ENCODE measurements around the gene IGFBP7.
"Not testable (repeated sequence)": the region's sequence is repeated elsewhere in the genome, so short reads cannot be mapped to it uniquely, and the experiment has no call there.

The IGFBP7 gene

GRCh38 chr4:57048590-57049304 lies 61.4 kb downstream of the IGFBP7 start:
- TF ChIP-seq YY1 (IDR thresholded peaks at IDR 0.05; ENCODE audit: insufficient read depth, insufficient read length) (no peak), ZNF274 (IDR thresholded peaks at IDR 0.05; ENCODE audit: low read depth, low read length) (no peak), SUZ12 (IDR thresholded peaks at IDR 0.05; ENCODE audit: extremely low read depth, insufficient read depth, insufficient read length) (no peak)
- no peaks in the 10 kb centered on the region for H3K36me3 ChIP-seq (ENCODE audit: insufficient read depth, insufficient read length, low read length)
- no peak overlapping the region for H3K9ac ChIP-seq (ENCODE audit: insufficient read length, low read depth)
- H3K4me3 ChIP-seq (ENCODE audit: insufficient read length, low read depth): no peak overlapping the region
- no peak for DNase-seq (ENCODE audit: low read depth, low spot score)
- no peaks in the 10 kb centered on the region for H3K4me1 ChIP-seq (ENCODE audit: insufficient read depth, insufficient read length)
- H3K9me3 ChIP-seq (ENCODE audit: insufficient read depth, low read length): peaks cover 13% of the 10 kb centered on the region; the same call in 1 of the 2 replicates
- no peaks in the 10 kb centered on the region for H3K27me3 ChIP-seq (ENCODE audit: insufficient read depth, insufficient read length)

DNA sequence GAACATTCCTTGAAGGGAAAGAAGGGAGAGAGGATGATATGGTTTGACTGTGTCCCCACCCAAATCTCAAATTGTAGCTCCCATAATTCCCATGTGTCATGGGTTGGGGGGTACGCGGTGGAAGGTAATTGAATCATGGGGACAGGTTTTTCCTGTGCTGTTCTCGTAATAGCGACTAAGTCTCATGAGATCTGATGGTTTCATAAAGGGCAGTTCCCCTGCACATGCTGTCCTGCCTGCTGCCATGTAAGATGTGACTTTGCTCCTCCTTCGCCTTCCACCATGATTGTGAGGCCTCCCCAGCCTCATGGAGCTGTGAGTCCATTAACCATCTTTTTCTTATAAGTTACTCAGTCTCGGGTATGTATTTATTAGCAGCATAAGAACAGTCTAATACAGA lies 63.1 kb downstream of the IGFBP7 start:
- H3K9ac ChIP-seq (ENCODE audit: insufficient read length, low read depth); H3K36me3 ChIP-seq (ENCODE audit: insufficient read depth, insufficient read length, low read length); H3K27me3 ChIP-seq (ENCODE audit: insufficient read depth, insufficient read length); H3K4me3 ChIP-seq (ENCODE audit: insufficient read length, low read depth); DNase-seq (ENCODE audit: low read depth, low spot score); H3K4me1 ChIP-seq (ENCODE audit: insufficient read depth, insufficient read length): not testable (repeated sequence)
- peaks cover 13% of the 10 kb centered on the region; the same call in 1 of the 2 replicates for H3K9me3 ChIP-seq (ENCODE audit: insufficient read depth, low read length)

DNA sequence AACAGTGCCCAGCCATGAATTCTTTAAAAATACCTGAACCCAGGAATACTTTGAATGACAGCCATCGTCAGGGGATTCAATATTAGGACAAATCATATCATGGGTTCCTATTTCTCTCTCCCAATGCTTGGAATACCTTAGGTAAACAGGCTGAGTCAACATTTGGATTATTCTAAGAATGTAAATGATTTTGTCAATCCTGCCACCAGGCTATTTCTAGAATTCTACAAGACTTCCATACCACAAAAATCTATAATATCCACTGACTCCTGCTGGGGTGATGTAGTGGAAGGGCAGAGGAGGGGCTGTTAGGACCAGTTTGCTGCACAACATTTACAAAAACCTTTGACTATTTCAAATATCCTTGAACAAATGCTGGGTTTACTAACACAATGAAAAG lies 65.2 kb downstream of the IGFBP7 start:
- Histone ChIP-seq H3K4me3 (ENCODE audit: insufficient read length, low read depth) (no peak overlapping the region), H3K9ac (ENCODE audit: insufficient read length, low read depth) (no peak overlapping the region), H3K27me3 (ENCODE audit: insufficient read depth, insufficient read length) (no peaks in the 10 kb centered on the region), H3K4me1 (ENCODE audit: insufficient read depth, insufficient read length) (peaks cover 2% of the 10 kb centered on the region), H3K36me3 (ENCODE audit: insufficient read depth, insufficient read length, low read length) (peaks cover 8% of the 10 kb centered on the region), H3K9me3 (ENCODE audit: insufficient read depth, low read length) (peaks cover 13% of the 10 kb centered on the region; the same call in 1 of the 2 replicates)
- DNase-seq (ENCODE audit: low read depth, low spot score): no peak
- TF ChIP-seq YY1 (IDR thresholded peaks at IDR 0.05; ENCODE audit: insufficient read depth, insufficient read length): no peak
- TF ChIP-seq ZNF274 (IDR thresholded peaks at IDR 0.05; ENCODE audit: low read depth, low read length): no peak
- TF ChIP-seq SUZ12 (IDR thresholded peaks at IDR 0.05; ENCODE audit: extremely low read depth, insufficient read depth, insufficient read length): no peak

DNA sequence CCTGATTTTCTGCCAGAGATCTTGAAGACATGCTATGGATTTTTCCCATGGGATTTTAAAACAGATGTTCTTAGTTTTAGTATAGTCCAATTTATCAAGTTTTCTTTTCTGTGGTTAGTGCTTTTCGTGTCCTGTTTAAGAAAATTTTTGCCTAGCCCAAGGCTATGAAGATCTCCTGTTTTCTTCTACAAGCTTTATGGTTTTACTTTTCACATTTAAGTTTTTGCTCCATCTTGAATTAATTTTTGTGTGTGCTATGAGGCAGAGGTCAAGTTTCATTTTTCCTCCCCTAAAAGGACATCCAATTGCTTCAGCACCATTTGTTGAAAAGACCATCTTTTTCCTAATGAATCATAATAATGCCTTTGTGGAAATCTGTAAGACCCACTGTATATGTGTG lies 65.9 kb downstream of the IGFBP7 start:
- H3K4me3 ChIP-seq (ENCODE audit: insufficient read length, low read depth): no peak overlapping the region
- DNase-seq (ENCODE audit: low read depth, low spot score): no peak
- H3K36me3 ChIP-seq (ENCODE audit: insufficient read depth, insufficient read length, low read length): peaks cover 8% of the 10 kb centered on the region
- H3K4me1 ChIP-seq (ENCODE audit: insufficient read depth, insufficient read length): peaks cover 2% of the 10 kb centered on the region
- TF ChIP-seq YY1 (IDR thresholded peaks at IDR 0.05; ENCODE audit: insufficient read depth, insufficient read length): no peak
- TF ChIP-seq SUZ12 (IDR thresholded peaks at IDR 0.05; ENCODE audit: extremely low read depth, insufficient read depth, insufficient read length): no peak
- no peak for TF ChIP-seq ZNF274 (IDR thresholded peaks at IDR 0.05; ENCODE audit: low read depth, low read length)
- peaks cover 13% of the 10 kb centered on the region; the same call in 1 of the 2 replicates for H3K9me3 ChIP-seq (ENCODE audit: insufficient read depth, low read length)
- H3K27me3 ChIP-seq (ENCODE audit: insufficient read depth, insufficient read length): no peaks in the 10 kb centered on the region
- no peak overlapping the region for H3K9ac ChIP-seq (ENCODE audit: insufficient read length, low read depth)

- no peak for DNase-seq (ENCODE audit: low read depth, low spot score)
- H3K27me3 ChIP-seq (ENCODE audit: insufficient read depth, insufficient read length): no peaks in the 10 kb centered on the region
- peaks cover 8% of the 10 kb centered on the region for H3K36me3 ChIP-seq (ENCODE audit: insufficient read depth, insufficient read length, low read length)
- peaks cover 2% of the 10 kb centered on the region for H3K4me1 ChIP-seq (ENCODE audit: insufficient read depth, insufficient read length)
- no peak overlapping the region for H3K4me3 ChIP-seq (ENCODE audit: insufficient read length, low read depth)
- H3K9me3 ChIP-seq (ENCODE audit: insufficient read depth, low read length): peaks cover 13% of the 10 kb centered on the region; the same call in 1 of the 2 replicates
- TF ChIP-seq YY1 (IDR thresholded peaks at IDR 0.05; ENCODE audit: insufficient read depth, insufficient read length): no peak
- no peak for TF ChIP-seq SUZ12 (IDR thresholded peaks at IDR 0.05; ENCODE audit: extremely low read depth, insufficient read depth, insufficient read length)
- TF ChIP-seq ZNF274 (IDR thresholded peaks at IDR 0.05; ENCODE audit: low read depth, low read length): no peak
- H3K9ac ChIP-seq (ENCODE audit: insufficient read length, low read depth): no peak overlapping the region
These were observed 66.6 kb downstream of the IGFBP7 start for GRCh38 chr4:57043347-57044251.

DNA sequence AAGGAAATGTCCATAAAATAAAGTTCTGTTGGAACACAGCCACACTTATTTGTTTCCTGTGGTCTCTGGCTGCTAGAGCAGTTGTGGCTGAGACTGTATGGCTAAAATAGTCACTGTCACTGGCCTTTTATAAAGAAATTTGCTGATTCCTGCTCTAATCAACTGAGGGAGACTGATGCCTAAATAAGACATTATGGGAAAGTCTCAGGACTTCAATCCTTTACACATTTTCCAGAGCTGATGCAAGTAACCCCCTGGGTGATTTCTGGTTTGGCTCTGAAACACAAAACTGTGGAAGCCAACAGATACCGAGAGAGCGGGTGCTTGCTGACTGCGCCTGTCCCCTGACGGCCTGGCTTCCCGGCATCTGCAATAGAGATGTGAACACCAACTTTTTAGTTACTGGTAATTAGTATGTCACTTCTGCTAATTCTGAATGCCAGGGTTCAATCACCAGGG lies 67.4 kb downstream of the IGFBP7 start:
- peaks cover 2% of the 10 kb centered on the region for H3K4me1 ChIP-seq (ENCODE audit: insufficient read depth, insufficient read length)
- peaks cover 8% of the 10 kb centered on the region for H3K36me3 ChIP-seq (ENCODE audit: insufficient read depth, insufficient read length, low read length)
- peaks cover 13% of the 10 kb centered on the region; the same call in 1 of the 2 replicates for H3K9me3 ChIP-seq (ENCODE audit: insufficient read depth, low read length)
- H3K27me3 ChIP-seq (ENCODE audit: insufficient read depth, insufficient read length): no peaks in the 10 kb centered on the region
- H3K4me3 ChIP-seq (ENCODE audit: insufficient read length, low read depth): no peak overlapping the region
- no peak for TF ChIP-seq ZNF274 (IDR thresholded peaks at IDR 0.05; ENCODE audit: low read depth, low read length)
- DNase-seq (ENCODE audit: low read depth, low spot score): no peak
- H3K9ac ChIP-seq (ENCODE audit: insufficient read length, low read depth): no peak overlapping the region

- no peak for TF ChIP-seq YY1 (IDR thresholded peaks at IDR 0.05; ENCODE audit: insufficient read depth, insufficient read length)
- no peak for TF ChIP-seq ZNF274 (IDR thresholded peaks at IDR 0.05; ENCODE audit: low read depth, low read length)
- no peak for TF ChIP-seq SUZ12 (IDR thresholded peaks at IDR 0.05; ENCODE audit: extremely low read depth, insufficient read depth, insufficient read length)
- Histone ChIP-seq H3K9ac (ENCODE audit: insufficient read length, low read depth) (no peak overlapping the region), H3K4me3 (ENCODE audit: insufficient read length, low read depth) (no peak overlapping the region), H3K9me3 (ENCODE audit: insufficient read depth, low read length) (no peaks in the 10 kb centered on the region), H3K36me3 (ENCODE audit: insufficient read depth, insufficient read length, low read length) (peaks cover 8% of the 10 kb centered on the region), H3K27me3 (ENCODE audit: insufficient read depth, insufficient read length) (no peaks in the 10 kb centered on the region), H3K4me1 (ENCODE audit: insufficient read depth, insufficient read length) (peaks cover 2% of the 10 kb centered on the region)
- DNase-seq (ENCODE audit: low read depth, low spot score): no peak
These were observed 69.2 kb downstream of the IGFBP7 start for GRCh38 chr4:57041020-57041419.
